HepG2 (cell line): ENCODE data around the gene SSR2. TPM values are rescaled to one million over a fixed set of nuclear protein-coding genes. Genes with fewer than 3 reads are reported as not detected.

ENCODE experiments used
- ATF1 ChIP-seq: IDR thresholded peaks from 2 replicates; pipeline ENCODE4 v1.6.1; 2016; ENCODE audit warnings: mild to moderate bottlenecking, control low read depth
- ATF3 ChIP-seq: sonication (generic); formaldehyde crosslinking; IDR thresholded peaks from 2 replicates; pipeline ENCODE4 v1.4.0; 2020; ENCODE audit warnings: missing genetic modification reagents
- EEA1 ChIP-seq: sonication (generic); formaldehyde crosslinking; IDR thresholded peaks from 2 replicates; pipeline ENCODE4 v1.5.1; 2020; ENCODE audit warnings: mild to moderate bottlenecking, missing genetic modification reagents, borderline replicate concordance
- ETV5 ChIP-seq: IDR thresholded peaks from 2 replicates; pipeline ENCODE4 v1.6.1; 2018; ENCODE audit warnings: missing biosample characterization, missing genetic modification reagents, inconsistent platforms, borderline replicate concordance
- GMEB2 ChIP-seq: IDR thresholded peaks from 2 replicates; pipeline ENCODE4 v1.6.1; 2016; ENCODE audit warnings: missing biosample characterization, missing genetic modification reagents, low read depth
- KDM3A ChIP-seq: IDR thresholded peaks from 2 replicates; pipeline ENCODE4 v1.6.1; 2018; ENCODE audit warnings: low read depth, missing compliant biosample characterization
- MAX ChIP-seq: IDR thresholded peaks from 2 replicates; pipeline ENCODE4 v1.6.1; 2012; ENCODE audit warnings: inconsistent platforms
- MXD4 ChIP-seq: IDR thresholded peaks from 2 replicates; pipeline ENCODE4 v1.6.1; 2016; ENCODE audit warnings: mild to moderate bottlenecking, missing biosample characterization, missing genetic modification reagents
- NAIF1 ChIP-seq: sonication (generic); formaldehyde crosslinking; IDR thresholded peaks from 2 replicates; pipeline ENCODE4 v1.5.0; 2020; ENCODE audit warnings: mild to moderate bottlenecking, missing genetic modification reagents, borderline replicate concordance
- NFE2 ChIP-seq: sonication (generic); formaldehyde crosslinking; IDR thresholded peaks from 2 replicates; pipeline ENCODE4 v1.4.0; 2020; ENCODE audit warnings: missing genetic modification reagents
- PLRG1 ChIP-seq: fragments of 450-650 bp; conservative IDR thresholded peaks from 2 replicates; pipeline ENCODE4 v1.6.1; 2016
- PRDM15 ChIP-seq: sonication (generic); formaldehyde crosslinking; IDR thresholded peaks from 2 replicates; pipeline ENCODE4 v1.4.0; 2020; ENCODE audit warnings: missing genetic modification reagents
- RCOR2 ChIP-seq: IDR thresholded peaks from 2 replicates; pipeline ENCODE4 v1.6.1; 2016; ENCODE audit warnings: missing biosample characterization, missing genetic modification reagents
- RFX3 ChIP-seq: IDR thresholded peaks from 2 replicates; pipeline ENCODE4 v1.6.1; 2016; ENCODE audit warnings: missing biosample characterization, missing genetic modification reagents
- SIX1 ChIP-seq: sonication (generic); formaldehyde crosslinking; IDR thresholded peaks from 2 replicates; pipeline ENCODE4 v1.4.0; 2020; ENCODE audit warnings: missing genetic modification reagents, borderline replicate concordance
- ZBTB33 ChIP-seq: sonication (generic); formaldehyde crosslinking; IDR thresholded peaks from 2 replicates; pipeline ENCODE4 v1.4.0; 2020; ENCODE audit warnings: missing genetic modification reagents
- ZBTB37 ChIP-seq: sonication (generic); formaldehyde crosslinking; IDR thresholded peaks from 2 replicates; pipeline ENCODE4 v1.4.0; 2020; ENCODE audit warnings: mild to moderate bottlenecking, missing genetic modification reagents
- ZFP36L1 ChIP-seq: sonication (generic); formaldehyde crosslinking; IDR thresholded peaks from 2 replicates; pipeline ENCODE4 v1.8.0; 2022; ENCODE audit warnings: mild to moderate bottlenecking, missing genetic modification reagents, moderate library complexity
- ZNF431 ChIP-seq: sonication (generic); formaldehyde crosslinking; IDR thresholded peaks from 2 replicates; pipeline ENCODE4 v1.9.0; 2022; ENCODE audit warnings: missing genetic modification reagents, low read depth, mild to moderate bottlenecking, borderline replicate concordance
- ZNF614 ChIP-seq: IDR thresholded peaks from 2 replicates; pipeline ENCODE4 v1.6.1; 2018; ENCODE audit warnings: missing biosample characterization, missing genetic modification reagents, inconsistent platforms, borderline replicate concordance
- ZNF83 ChIP-seq: sonication (generic); formaldehyde crosslinking; IDR thresholded peaks from 2 replicates; pipeline ENCODE4 v1.4.0; 2020; ENCODE audit warnings: missing genetic modification reagents, mild to moderate bottlenecking, borderline replicate concordance
- polyA plus RNA-seq, 8 experiments: library from polyadenylated mRNA; depleted of rRNA in 3 of 8; stranded (reverse) in 7 of 8; unstranded in 1 of 8; fragments of >200 nt; fragmentation: Illumina TruSeq in 4 of 8; extraction: Trizol in 4 of 8; gene quantifications; 2 replicates each; pipeline versions ENCODE4 v1.2.1 to v1.2.3, GENCODE V29; 2011 to 2016; ENCODE audit warnings: low read depth in 4 of 8, missing spikeins in 1 of 8, mixed read lengths in 1 of 8; ENCODE audit not compliant: insufficient read depth in 1 of 8
- total RNA-seq, 5 experiments: library from RNA; depleted of rRNA; stranded (reverse); fragments of >200 nt; fragmentation: Illumina TruSeq; extraction: Trizol; gene quantifications; 2 replicates each; pipeline ENCODE4 v1.2.3, GENCODE V29; 2016; ENCODE audit warnings: low read depth in 1 of 5

SSR2 gene
- total and polyA plus RNA-seq, 2 of the 13 experiments (the other 11 are each of a cell fraction or from before 2014, with no cell fraction given): 284 to 461 TPM

GRCh38 chr1:156054500-156055280 lies 33.9 kb upstream of the SSR2 start, which contains the start of gene LAMTOR2 (continued):
- TF ChIP-seq GMEB2 (peak; percentile 70; the same call in 1 of the 2 replicates), ATF1 (CRISPR knock-in tag) (peak; percentile 66; the same call in 1 of the 2 replicates), ZNF431 (CRISPR knock-in tag) (no peak), ZBTB37 (CRISPR knock-in tag) (no peak), ZNF83 (CRISPR knock-in tag) (no peak), SIX1 (CRISPR knock-in tag) (no peak), PRDM15 (CRISPR knock-in tag) (no peak; the same call in 1 of the 2 replicates), NFE2 (CRISPR knock-in tag) (no peak), RCOR2 (CRISPR knock-in tag) (no peak), ZNF614 (CRISPR knock-in tag) (no peak), ATF3 (CRISPR knock-in tag) (no peak; the same call in 1 of the 2 replicates), PLRG1 (no peak), RFX3 (CRISPR knock-in tag) (no peak), EEA1 (CRISPR knock-in tag) (no peak), MAX (peak; percentile 96), NAIF1 (CRISPR knock-in tag) (no peak), ETV5 (CRISPR knock-in tag) (peak; percentile 59), ZFP36L1 (no peak), ZBTB33 (CRISPR knock-in tag) (no peak; the same call in 1 of the 2 replicates), MXD4 (CRISPR knock-in tag) (peak; percentile 70), KDM3A (CRISPR knock-in tag) (no peak; the same call in 1 of the 2 replicates)
